IPS-11a (cell line): ENCODE results near the gene PHKB.
"Not testable (repeated sequence)": the region's sequence is repeated elsewhere in the genome, so short reads cannot be mapped to it uniquely, and the experiment has no call there.

Source experiments
- H3K4me3 ChIP-seq: one replicate; pipeline ENCODE4 v1.5.1; 2013; ENCODE audit warnings: low read depth, low read length, control low read depth

PHKB gene

GRCh38 chr16:47504599-47504998 lies 43.5 kb downstream of the PHKB start:
- no peak overlapping the region for H3K4me3 ChIP-seq

- H3K4me3 ChIP-seq, result no peak overlapping the region
Observed at GRCh38 chr16:47506800-47507199, 45.7 kb downstream of the PHKB start.

DNA sequence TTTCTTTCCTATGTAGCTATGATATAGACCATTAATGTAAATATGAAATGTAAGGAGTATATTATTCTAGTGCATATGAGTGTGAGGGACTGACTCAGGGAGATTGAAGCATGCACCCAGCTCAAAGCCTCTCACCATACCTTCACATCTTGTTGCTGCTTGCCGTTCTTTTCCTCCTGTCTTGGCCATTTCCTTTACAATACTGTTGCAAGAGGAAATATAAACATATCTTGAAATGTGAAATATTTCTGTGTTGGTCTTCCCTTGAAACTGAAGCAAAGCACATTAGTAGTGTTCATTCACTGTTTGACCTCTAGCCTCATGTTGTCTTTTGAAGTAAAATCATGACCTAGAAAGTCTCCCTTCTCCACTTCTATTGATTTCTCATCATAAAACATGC lies 46.6 kb downstream of the PHKB start:
- no peak overlapping the region for H3K4me3 ChIP-seq

- no peak overlapping the region for H3K4me3 ChIP-seq
Observed at GRCh38 chr16:47511882-47512281, 50.8 kb downstream of the PHKB start.

DNA sequence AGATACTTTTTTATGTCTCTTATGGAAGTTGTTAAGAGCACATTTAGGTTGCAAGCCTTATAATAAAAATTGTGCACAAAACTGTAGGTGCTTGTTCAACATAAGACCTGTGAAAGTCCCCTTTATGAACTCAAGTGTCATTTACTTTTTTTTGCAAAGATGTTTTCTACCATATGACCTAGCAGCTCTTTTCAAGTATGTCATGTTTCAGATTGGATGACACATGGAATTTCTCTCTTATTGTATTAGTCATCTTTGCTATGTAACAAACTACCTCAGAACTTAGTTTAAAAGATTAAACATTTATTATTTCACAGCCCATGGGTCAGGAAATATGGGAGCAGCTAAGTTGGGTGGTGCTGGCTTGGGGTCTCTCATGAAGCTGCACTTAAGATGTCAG lies 57.9 kb downstream of the PHKB start:
- no peak overlapping the region for H3K4me3 ChIP-seq

DNA sequence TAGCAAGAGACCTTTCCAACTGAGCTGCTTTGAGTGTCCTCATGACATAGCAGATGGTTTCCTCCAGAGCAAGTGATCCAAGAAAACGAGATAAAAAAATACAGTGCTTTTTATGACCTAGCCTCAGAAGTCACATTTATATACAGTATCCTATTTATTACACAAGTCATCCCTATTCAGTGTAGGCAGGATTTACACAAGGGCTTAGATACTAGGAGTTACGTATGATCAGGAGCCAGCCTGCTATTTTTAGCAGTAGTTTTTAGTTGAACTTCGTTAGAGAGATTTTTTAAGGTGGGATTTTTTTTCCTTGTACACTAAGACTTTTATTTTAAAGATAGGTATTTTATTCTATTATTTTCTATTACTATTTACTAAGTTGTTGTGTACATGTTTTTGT lies 58.4 kb downstream of the PHKB start:
- H3K4me3 ChIP-seq, result no peak overlapping the region

GRCh38 chr16:47519996-47520679 lies 59.0 kb downstream of the PHKB start:
- no peak overlapping the region for H3K4me3 ChIP-seq

GRCh38 chr16:47523342-47524006 lies 62.3 kb downstream of the PHKB start:
- no peak overlapping the region for H3K4me3 ChIP-seq

DNA sequence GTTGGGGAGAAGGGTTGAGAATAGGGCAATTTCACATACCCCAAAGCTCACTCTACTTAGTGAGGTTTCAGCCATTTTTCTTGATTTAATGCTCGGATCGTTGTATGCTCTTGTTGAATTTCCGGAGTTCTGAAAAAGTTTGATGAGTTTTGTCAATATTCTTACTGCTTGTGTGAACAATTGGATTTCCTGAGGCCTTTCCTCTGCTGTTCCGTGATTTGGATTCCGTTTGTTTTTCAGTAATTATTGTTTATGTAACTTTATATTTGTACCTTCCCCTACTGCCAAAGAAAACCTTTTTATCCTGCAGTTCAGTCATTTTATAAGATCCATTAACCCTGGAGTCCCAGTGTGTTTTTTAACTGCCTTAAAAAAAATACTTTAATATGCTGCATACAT lies 62.9 kb downstream of the PHKB start:
- no peak overlapping the region for H3K4me3 ChIP-seq

DNA sequence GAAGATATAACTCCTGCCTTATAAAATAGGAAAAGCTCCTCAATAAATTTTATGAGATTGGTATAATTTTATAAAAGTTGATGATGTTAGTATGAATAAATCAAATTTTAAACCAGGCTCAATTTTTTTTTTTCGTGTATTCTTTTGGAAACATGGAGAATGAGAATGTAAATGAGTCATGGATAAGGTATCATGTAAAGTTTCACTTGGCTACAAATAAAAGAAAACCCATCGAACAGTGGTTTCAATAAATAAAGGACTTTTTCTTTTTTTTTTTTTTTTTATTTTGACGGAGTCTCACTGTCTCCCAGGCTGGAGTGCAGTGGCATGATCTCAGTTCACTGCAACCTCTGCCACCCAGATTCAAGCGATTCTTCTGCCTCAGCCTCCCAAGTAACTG lies 67.3 kb downstream of the PHKB start:
- H3K4me3 ChIP-seq, result no peak overlapping the region

DNA sequence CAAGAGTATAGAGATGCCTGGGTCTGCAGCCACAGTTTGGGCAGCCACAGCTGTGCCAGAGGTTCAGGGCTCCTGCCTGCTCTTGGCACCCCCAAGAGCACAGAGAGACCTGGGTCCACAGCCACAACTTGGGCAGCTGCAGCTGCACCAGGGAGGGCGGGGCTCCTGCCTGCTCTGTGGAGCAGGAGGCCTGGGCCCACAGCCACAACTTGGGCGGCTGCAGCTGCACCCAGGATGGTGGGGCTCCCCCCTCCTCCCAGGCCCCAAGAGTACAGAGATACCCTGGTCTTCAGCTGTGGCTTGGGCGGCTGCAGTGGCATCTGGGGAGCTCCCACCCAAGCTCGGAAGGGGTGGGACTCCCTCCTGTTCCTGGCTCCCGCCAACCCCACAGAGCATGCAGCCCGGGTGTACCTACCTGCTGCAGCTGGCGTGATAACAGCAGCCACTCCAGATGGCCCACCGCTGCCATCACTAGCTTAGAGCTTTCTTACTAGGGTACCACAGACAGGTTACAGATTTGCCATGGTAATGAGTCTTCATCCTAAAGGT lies 72.7 kb downstream of the PHKB start:
- H3K4me3 ChIP-seq, result no peak overlapping the region

DNA sequence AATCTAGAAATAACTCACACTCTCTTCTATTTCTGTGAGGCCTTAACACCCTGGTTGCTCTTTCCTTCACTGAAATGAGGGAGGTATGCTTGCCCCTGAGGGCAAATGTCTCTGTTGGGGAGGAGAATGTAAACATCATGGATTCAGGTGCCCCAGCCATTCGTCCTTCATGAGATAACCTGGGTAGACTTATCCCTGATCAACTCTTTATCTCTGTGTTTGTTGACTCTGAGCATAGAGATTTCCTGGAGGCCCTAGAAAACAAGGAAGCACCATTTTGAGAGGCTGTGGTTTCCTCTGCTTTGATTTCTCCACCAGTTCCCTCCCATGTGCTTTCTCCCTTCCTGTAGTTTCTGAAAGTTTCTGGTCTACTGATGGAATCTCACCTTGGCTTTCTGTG lies 77.3 kb downstream of the PHKB start:
- H3K4me3 ChIP-seq, result no peak overlapping the region

DNA sequence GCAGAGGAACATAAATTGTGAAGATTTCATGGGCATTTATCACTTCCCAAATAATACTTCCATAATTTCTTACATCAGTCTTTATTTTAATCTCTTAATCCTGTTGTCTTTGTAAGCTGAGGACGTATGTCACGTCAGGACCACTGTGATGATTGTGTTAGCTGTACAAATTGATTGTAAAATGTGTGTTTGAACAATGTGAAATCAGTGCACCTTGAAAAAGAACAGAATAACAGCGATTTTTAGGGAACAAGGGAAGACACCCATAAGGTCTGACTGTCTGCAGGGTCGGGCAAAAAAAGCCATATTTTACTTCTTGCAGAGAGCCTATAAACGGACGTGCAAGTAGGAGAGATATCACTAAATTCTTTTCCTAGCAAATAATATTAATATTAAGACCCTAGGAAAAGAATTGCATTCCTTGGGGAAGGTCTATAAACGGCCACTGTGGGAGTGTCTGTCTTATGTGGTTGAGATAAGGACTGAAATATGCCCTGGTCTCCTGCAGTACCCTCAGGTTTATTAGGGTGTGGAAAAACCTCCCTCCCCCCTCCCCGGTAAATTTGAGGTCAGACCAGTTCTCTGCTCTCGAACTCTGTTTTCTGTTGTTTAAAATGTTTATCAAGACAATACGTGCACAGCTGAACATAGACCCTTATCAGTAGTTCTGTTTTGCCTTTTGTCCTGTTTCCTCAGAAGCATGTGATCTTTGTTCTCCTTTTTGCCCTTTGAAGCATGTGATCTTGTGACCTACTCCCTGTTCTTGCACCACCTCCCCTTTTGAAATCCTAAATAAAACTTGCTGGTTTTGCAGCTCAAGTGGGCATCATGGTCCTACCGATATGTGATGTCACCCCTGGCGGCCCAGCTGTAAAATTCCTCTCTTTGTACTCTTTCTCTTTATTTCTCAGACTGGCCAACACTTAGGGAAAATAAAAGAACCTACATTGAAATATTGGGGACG lies 78.9 kb downstream of the PHKB start:
- not testable (repeated sequence) for H3K4me3 ChIP-seq

GRCh38 chr16:47541135-47541534 lies 80.0 kb downstream of the PHKB start:
- H3K4me3 ChIP-seq, result not testable (repeated sequence)

GRCh38 chr16:47544255-47544654 lies 83.1 kb downstream of the PHKB start:
- H3K4me3 ChIP-seq, result not testable (repeated sequence)

DNA sequence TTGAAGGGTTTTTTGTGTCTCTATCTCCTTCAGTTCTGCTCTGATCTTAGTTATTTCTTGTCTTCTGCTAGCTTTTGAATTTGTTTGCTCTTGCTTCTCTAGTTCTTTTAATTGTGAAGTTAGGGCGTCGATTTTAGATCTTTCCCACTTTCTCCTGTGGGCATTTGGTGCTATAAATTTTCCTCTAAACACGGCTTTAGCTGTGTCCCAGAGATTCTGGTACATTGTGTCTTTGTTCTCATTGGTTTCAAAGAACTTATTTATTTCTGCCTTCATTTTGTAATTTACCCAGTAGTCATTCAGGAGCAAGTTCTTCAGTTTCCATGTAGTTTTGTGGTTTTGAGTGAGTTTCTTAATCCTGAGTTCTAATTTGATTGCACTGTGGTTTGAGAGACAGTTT lies 90.1 kb downstream of the PHKB start:
- not testable (repeated sequence) for H3K4me3 ChIP-seq

GRCh38 chr16:47551767-47552166 lies 90.6 kb downstream of the PHKB start:
- not testable (repeated sequence) for H3K4me3 ChIP-seq

DNA sequence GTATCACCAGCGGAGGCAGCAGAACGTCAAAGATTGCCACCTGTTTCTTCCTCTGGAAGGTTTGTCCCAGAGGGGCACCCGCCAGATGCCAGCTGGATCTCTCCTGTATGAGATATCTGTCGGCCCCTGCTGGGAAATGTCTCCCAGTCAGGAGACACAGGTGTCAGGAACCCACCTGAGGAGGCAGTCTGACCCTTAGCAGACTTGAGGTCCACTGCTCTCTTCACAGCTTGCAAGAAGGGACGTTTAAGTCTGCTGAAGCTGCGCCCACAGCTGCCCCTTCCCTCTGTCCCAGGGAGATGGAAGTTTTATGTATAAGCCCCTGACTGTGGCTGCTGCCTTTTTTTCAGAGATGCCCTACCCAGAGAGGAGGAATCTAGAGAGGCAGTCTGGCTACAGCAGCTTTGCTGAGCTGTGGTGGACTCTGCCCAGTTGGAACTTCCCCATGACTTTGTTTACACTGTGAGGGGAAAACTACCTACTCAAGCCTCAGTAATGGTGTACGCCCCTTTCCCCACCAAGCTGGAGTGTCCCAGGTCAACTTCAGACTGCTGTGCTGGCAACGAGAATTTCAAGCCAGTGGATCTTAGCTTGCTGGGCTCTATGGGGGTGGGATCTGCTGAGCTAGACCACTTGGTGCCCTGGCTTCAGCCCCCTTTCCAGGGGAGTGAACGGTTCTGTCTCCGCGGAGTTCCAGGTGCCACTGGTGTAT lies 92.9 kb downstream of the PHKB start:
- H3K4me3 ChIP-seq, result no peak overlapping the region

- H3K4me3 ChIP-seq, result not testable (repeated sequence)
Observed at GRCh38 chr16:47554587-47554986, 93.5 kb downstream of the PHKB start.

DNA sequence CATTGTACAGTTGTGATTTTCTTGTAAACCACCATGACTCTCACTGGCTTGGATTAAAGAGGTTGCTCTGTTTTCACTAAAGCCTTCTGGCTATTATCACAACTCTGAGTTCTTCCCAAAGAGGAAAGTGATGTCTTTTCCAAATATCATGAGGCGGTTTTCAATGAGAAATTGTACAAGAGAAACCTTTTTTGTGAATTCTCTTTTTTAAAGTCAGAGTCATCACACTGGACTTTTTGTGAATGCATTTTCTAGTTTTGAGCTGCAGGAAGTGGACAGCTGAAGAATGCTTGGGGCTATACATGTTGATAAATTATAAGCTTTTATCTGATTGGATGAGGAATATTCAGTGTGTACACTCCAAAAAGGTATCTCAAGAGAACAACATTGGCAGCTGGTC lies 100.2 kb downstream of the PHKB start:
- no peak overlapping the region for H3K4me3 ChIP-seq

GRCh38 chr16:47562366-47562765 lies 101.2 kb downstream of the PHKB start:
- H3K4me3 ChIP-seq, result no peak overlapping the region
